Stimulated activated naive CD4-positive, alpha-beta T cell (primary cell): ENCODE data around the gene MIOX.

Experiments
- DNase-seq, 6 experiments: peaks; one replicate each; lab custom pipeline; 2025; lab: John Stamatoyannopoulos, UW

The MIOX gene

DNA sequence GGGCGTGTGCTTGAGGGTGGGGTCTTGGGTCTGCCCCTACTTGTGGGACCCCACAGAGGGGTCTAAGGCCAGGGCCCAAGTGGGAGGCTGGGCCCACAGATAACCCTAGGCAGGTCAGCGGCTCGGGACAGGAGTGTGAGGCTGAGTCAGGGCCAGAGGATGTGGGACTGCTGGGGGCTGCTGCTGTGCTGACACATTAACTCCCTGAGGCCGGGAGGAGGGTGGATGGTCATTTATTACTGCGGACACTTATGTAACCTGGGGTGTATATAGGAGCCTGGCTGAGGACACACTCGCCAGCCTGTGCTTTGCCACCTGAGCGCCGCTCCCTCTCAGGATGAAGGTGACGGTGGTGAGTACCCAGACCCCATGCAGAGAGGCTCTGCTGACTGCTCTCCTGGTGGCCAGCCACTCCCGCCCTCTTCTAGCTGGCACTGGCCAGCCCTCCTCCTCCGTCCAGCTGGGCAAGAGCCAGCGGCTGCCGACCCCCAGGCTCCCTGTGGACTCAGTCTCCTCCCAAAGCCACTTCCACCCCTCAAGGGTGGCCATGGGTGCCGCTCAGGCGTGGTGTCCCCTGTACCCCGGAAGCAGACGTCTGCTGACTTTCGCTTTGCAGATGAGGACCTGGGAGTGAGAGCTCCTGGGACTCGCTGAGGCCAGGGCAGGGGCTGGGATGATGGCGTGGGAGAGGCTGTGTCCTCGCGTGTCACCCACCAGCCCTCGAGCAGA is at the start of gene MIOX:
TSS of gene MIOX (plus strand) at position 299 of the 729 bp plus-strand sequence. CDS start at position 338, 39 bp downstream.
- no peak for DNase-seq

DNA sequence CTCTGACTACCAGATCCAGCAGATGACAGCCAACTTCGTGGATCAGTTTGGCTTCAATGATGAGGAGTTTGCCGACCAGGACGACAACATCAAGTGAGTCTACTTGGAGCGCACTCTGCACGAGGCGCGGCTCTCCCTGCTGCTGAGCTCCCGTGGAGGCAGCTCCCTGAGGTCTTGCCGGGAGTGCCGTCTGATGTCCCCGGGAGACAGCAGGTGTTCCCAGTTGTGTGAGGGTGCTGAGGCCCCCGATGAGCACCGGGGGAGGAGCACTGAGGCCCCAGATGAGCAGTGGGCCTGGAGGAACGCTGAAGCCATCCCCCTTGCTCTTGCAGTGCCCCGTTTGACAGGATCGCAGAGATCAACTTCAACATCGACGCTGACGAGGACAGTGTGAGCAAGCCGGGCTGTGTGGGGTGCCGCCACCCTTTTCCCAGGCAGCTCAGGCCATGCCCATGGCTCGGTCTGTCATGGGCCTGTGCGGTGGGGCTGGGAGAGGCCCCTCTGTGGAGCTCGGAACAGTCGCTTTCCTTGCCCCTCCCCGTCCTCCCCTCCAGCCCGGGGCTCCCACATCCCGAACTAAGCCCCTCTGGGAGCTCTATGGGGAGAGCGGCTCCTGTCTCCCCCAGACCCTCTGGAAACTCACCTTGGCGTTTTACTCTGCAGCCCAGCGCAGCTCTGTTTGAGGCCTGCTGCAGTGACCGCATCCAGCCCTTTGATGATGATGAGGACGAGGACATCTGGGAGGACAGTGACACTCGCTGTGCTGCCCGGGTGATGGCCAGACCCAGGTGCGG is 49.0 kb upstream of the MIOX start:
- no peak for DNase-seq

DNA sequence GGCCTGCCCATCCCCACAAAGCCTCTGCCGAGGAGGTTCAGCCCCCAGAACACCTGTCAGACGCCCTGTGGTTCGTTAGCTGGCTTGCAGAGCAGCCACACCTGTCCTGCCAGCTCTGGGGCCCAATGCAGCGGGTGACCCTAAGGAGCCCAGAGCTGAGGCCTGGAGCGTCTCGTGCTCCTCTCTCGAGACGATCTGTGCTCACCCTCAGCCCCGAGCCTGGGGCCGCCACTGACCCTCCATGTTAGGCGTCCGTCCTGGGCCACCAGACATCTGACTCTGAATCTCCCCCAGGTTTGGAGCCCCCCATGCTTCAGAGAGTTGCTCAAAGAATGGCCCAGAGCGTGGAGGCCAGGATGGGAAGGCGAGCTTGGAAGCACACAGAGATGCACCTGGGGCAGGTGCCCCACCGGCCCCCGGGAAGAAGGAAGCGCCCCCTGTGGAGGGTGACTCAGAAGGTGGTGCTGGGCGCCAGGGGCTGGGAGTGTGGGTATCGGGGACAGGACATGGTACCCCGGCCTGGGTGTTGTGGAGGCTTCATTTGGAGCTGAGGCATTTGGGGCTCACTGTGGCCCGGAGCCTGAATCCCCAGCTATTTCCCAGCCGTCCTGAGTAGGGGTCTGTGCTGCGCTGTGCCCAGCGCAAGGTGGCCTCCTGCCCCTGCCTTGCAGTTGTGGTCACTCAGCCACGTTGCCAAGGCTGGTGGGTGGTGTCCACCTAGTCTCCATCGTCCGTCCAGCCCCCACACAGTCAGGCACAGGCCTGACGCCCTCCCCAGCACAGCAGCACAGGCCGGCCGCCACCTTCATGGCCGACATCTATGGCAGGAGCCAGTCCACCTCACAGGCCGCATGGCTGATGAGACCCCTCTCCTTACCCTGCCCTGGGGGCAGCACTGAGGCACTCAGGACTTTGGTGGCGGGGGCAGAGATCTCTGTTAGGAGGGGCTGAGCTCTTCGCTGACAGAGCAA is 48.1 kb upstream of the MIOX start:
- DNase-seq = no peak

DNA sequence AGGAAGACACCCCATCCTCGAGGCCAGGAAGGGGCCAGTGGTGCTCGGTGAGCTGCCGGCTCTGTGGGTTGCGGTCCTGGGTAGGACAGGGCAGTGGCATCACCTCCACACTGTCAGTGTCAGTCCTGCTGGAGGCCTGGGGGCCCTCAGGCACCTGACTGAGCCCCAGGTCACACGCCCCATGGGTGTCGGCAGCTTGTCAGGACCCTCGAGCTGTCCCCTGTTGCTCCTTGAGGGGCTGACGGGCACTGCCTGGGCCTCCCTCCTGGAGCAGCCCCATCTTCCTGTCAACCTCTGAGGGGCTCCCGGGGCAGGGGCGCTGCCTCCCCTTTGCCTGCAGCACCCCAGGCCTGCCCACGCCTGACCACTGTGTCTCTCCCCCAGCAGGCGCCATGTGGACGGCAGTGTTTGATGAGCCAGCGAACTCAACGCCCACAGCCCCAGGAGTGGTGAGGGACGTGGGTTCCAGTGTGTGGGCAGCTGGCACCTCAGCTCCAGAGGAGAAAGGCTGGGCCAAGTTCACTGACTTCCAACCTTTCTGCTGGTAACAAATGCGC is 47.3 kb upstream of the MIOX start:
- DNase-seq = no peak

DNA sequence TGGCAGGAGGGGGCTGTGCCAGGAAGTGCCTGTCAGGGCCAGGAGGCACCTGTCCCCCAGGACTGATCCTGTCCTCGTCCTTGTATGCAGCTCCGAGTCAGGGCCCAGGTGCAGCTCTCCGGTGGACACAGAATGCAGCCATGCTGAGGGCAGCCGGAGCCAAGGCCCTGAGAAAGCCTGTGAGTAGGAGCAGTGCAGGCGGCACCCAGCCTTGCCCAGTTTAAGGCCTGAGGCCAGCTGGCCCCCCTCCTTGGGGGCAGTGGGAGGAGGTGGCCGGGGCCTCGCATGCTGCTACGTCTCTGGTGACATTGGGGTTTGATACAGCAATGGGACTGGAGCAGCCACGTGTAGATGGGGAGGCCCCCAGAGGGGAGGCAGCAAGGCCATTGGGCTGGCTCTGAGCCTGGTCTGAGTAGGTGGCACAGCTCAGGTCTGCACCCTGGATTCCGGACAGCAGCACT is 46.8 kb upstream of the MIOX start:
- no peak for DNase-seq

DNA sequence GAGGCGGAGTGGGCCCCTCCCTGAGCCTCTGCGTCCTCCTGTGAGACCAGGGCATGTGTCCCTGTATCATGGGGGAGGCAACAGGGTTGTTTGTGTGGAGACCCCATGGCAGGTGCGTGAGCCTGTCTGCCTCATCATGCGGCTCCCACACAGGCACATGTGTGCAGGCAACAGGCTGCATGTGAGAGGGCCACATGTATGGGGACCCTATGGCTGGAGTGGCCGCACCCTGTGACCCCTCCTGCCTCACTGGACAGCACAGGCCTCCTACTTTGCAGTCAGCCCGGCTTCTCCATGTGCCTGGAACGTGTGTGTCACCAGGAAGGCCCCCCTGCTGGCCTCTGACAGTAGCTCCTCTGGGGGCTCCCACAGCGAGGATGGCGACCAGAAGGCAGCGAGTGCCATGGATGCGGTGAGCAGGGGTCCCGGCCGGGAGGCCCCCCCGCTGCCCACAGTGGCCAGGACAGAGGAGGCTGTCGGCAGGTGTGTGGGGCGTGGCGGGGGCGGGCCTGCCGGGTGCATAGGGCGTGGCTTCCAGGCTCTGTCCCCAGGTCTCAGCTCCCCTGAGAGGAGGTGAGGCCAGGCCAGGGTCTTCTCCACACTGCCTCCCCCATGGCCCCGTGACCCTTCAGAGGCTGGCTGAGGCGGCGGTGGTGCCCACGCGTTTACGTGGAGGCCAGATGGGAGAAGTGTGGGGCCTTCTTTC is 46.0 kb upstream of the MIOX start:
- DNase-seq = no peak

DNA sequence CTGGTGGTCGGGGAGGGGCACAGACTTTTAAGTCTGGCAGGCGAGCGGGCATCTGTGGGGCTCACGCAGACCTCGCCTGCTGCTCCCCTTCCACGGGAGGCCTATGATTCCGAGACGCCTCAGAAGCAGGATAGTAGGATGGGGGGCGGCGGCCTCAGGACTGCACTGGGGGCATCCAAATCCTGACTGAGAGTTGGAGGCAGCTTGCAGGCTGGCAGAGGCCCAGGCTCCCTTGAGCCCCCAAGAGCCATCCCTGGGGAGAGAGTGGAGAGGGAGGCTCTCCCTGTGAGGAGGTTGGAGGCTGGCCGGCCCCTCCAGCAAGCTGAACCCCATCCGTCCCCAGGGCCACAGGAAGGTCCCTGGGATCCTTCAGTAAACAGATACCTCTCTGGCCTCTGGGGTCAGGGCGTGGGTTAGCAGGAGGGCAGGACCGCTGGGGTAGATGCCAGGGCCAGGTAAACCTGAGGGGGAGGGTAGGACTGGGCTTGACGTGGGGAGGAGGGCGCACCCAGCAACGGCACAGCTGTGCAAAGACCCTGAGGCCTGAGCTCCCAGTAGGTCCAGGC is 45.1 kb upstream of the MIOX start:
- DNase-seq = no peak

DNA sequence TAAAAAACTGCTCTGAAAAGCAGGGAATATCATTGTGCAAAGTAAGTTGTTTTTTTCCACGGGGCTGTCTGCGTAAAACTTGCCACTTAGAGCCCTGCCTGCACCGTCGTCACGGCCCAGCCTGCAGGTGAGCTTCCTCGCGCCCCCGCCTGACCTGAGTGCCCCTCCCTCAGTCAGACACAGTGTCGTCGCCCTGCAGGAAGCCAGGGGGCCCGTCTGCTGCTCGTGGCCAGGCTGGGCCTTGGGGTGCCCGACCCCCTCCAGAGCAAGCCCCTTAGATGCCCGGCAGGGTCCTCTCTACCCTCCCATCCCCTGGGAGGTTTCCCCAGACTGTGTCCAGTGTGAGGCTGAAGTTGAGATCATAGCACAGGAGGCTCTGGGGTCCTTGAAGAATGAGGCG is 43.5 kb upstream of the MIOX start:
- DNase-seq = no peak

DNA sequence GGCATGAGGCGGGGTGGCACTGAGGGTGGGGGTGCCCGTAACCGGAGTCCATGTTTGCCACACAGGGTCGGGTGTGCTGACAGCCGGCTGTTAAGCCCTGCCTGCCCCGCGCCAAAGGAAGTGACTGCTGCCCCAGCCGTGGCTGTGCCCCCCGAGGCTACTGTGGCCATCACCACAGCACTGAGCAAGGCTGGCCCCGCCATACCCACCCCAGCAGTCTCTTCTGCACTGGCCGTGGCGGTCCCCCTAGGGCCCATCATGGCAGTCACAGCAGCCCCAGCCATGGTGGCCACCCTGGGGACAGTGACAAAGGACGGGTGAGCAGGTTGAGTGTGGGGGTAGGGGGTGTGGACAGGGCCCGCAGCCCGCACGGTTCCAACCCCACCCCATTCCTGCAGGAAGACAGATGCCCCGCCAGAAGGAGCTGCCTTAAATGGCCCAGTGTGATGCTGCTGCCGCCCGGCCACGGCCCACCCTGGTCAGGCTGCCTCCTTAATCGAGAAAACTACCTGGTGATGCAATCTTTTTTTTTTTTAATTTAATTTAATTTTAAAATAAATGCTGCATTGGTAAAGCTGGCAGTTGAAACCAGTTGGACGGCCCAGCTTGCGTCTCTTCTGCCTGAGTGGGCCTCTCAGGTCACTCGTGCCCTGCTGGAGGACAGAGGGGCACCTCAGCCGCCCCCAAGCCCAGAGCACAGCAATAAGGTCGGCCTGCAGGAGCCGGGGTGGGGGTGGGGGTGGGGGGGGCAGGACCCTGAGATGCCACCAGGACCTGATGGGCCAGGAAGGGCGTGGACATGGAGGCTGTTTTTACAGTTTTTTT is 42.6 kb upstream of the MIOX start:
- DNase-seq = no peak

DNA sequence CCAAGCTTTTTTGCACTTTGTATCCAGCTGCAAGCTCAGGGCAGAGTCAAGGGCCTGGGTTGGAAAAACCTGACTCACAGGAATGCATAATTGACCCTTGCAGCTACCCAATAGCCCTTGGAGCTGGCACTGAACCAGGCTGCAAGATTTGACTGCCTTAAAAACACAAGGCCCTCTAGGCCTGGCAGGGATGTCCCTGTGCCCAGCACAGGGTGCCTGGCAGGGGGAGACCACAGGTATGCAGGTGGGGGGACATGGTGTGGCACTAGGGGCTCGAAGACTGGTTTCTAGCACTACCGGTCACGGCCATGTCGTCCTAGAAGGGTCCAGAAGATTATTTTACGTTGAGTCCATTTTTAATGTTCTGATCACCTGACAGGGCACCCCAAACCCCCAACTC is 42.0 kb upstream of the MIOX start:
- DNase-seq = no peak

DNA sequence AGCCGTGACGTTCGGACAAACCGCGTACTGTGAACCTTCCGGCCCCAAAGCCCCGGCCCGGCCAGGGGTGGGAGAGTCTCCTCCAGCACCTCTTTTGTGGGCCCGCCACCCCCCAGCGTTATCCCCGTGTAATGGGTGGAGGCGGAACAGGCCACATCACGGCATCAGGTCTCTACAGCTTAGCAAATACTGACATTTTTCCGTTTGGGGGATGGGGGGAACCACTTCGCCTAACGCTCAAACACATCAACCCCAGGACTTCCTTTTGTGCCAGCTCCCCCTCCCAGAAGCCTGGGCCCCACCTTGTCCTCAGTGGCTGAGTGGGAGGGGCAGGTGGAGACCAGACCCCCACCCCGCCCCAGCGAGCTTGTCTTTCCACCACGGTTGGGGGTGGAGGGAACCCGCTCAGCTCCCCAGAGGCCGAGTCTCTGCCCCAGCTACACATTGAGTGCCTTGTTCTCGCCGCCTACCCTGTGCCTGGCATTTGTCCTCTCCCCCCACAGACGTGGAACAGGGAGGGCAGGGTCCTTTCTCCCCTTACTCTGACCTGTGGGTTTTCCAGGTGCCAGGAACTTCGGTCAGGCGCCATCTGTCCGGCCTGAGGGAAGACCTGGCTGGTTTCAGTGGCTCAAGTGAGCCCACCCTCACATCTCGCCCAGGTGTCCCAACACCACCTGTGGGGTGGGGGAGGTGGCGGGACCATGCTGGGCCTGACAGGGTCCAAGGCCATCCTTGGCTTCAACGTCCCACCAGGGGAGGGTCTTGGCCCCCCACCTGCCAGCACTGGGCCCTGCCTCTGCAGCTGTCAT is 41.4 kb upstream of the MIOX start:
- peak in 4 of 6 experiments; percentile 13 to 47 (median 31) for DNase-seq

DNA sequence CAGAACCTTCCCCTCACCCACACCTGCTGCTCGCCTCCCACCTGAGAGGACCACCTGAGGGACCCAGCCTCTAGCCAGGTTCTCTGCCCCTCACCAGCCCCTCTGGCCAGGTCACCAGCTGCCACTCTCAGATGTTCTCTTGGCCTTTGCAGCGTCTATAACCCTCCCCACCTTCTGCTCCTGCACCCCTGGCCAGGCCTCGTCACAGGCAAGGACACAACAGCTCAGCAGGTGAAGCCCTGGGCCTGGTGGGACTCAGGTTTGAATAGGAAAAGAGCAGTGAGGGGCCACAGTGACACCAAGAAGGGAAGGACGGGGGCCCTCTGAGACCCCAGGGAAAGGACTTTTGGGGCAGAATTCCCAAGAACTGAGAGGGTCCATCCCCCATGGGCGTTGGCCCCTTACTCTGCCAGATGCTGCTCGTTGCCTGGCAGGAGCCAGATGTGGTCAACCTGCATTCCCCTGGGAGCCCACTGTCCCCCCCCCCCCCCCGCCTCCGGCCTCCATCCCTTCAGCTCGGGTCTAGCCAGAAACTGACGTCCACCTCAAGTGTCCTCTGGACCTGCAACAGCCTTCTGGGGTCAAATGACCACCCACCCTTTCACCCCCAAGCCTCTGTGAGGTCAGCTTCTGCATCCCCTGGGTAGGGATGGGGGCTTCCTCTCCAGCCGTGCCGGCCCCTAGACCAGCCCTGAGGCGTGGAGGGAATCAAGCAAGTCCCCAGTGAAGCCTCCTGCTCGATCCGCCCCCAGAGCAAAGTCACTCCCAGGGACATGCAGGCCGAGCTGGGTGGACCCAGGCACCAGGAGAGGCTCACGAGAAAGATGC is 40.6 kb upstream of the MIOX start:
- DNase-seq = no peak

DNA sequence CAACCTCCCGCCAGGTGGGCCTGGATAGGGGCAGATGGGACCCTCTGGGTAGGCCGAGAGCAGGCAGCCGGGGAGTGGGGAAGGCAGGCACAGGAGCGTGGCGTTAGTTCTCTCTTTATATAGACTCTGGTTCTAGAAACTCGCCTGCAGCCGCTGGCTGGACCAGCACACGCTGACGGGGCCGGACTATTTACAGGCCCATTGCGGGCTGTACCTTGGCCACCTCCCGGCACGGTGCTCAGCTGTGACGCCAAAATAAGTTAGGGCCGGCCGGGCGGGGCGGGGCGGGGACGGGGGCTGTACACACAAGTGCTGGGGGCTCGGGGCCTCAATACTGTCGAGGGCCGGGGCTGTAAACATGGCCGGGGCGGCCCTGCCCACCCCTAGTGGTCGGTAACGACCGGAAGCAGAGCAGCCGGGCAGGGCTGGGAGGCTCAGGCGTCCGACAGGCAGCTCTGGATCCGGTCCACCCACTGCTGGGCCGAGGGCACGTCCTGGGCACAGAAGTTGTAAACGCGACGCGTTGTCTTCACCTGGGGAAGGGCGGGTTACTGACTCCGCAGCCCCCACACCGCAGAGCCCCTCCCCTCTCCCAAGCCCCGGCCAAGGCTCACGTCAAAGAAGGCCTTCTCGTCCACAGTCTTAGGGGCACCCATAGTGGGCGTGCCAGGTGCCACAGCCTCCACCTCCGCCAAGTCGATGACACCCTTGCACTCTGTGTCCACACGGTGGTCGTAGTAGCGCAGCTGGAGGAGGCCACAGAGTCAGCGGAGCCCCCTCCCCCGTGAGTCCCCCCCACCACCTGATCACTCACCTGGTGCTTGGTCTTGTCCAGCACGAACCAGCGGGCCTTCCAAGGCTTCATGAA is 39.7 kb upstream of the MIOX start:
- DNase-seq = no peak

DNA sequence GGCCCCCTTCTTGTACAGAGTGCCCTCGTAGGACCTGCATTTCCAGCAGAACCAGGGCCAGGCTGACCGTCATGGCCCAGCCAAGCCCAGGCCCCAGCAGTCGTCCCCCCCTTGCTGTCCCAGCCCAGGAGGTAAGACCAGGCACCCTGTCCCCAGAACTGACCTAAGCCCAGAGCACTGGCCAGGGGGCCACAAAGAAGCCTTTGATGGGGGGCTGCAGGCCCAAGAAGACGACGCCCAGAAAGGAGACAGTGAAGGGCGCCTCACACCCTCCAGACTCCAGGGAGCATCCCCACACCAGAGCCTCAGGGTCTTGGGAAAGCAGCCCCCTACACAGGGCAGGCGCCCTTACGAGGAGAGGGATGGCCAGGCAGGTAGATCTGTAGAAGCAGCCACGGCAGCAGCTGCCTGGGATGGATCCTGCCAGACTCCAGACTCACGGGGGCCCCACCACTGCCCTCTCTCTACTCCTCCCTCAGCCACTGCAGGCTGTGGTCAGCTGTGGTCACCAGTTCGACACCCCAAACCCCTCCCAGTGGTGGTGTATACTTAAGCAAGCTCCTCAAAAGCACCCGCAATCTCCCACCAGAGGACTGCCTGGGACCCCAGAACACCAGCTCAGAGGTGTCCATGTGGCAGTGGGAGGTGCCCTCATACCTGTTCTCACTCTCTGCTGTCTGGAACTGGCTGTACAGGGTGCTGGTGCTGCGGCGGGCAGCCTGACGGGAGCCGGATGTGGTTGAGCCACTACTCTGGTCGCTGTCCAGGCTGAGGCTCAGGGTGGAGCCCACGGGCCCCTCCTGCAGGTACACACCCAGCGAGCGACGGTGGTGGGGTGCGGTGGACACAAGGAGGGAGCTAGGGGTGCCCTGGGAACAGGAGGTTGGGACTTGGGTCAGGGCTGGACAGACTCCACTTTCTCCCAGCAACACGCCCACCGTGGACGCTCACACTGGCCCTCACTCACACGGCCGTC is 38.8 kb upstream of the MIOX start:
- DNase-seq = no peak

DNA sequence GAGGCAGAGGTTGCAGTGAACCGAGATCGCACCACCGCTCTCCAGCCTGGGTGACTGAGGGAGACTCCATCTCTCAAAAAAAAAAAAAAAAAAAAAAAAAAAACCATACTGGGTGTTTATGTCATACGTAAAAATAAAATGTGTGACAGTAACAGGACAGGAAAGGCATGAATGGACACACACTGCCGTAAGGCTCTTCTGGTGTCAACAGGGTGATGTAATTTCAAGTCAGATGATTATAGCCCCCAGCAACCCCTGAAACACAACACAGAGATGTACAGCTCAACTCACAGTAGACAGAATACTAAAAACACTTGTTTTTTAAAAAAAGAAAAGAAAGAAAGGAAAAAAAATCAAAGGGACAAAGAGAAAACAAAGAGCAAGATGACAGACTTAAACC is 34.0 kb upstream of the MIOX start:
- DNase-seq = no peak

DNA sequence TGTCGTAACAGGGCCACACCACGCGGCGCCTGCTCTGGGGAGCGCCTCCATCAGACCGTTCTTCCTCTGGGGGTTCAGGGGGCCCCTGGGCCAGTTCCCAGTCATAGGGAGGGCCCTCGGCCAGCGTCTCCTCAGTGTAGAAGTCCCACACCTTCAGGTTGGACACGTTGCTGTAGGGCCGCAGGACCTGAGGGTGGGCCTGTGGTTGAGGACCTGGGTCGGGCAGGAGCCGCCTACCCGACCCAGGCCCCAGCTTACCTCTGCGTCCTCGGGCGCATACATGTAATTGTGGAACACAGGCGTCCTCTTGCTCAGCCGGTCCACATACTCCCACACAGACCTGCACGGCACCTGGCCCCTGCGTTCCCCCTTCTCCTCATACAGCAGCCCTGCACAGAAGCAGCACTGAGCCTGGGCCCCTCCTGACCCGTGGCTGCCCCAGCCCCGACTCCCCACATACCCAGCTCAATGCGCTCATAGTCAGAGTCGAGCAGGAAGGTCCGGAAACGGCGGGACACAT is 32.0 kb upstream of the MIOX start:
- no peak for DNase-seq
